H9 (cell line): ENCODE results near the gene STAB2. TPM values are rescaled to one million over a fixed set of nuclear protein-coding genes. Genes with fewer than 3 reads are reported as not detected.
A peak's percentile ranks its signal among the peaks of the same experiment; 100 is the strongest.

Source experiments
- DNase-seq: peaks from one replicate; pipeline ENCODE4 v3.0.0-alpha.2; 2017
- H2AFZ ChIP-seq: one replicate; pipeline ENCODE4 v1.6.1; 2013; ENCODE audit warnings: mild to moderate bottlenecking, low read length, control low read depth, moderate library complexity
- H2AK5ac ChIP-seq: 2 replicates; pipeline ENCODE4 v1.6.1; 2013; ENCODE audit warnings: low read length, control low read depth, mixed read lengths; ENCODE audit not compliant: insufficient read length
- H2BK120ac ChIP-seq: one replicate; pipeline ENCODE4 v1.6.1; 2013; ENCODE audit warnings: low read depth, mild to moderate bottlenecking, low read length, control low read depth, inconsistent platforms; ENCODE audit not compliant: poor library complexity, severe bottlenecking
- H2BK12ac ChIP-seq: 2 replicates; pipeline ENCODE4 v1.6.1; 2013; ENCODE audit warnings: low read length, control low read depth, mixed read lengths, low read depth; ENCODE audit not compliant: insufficient read length
- H2BK15ac ChIP-seq: 2 replicates; pipeline ENCODE4 v1.6.1; 2013; ENCODE audit warnings: low read depth, low read length, control low read depth
- H2BK20ac ChIP-seq: one replicate; pipeline ENCODE4 v1.6.1; 2013; ENCODE audit warnings: low read depth, mild to moderate bottlenecking, low read length, control low read depth, inconsistent platforms; ENCODE audit not compliant: poor library complexity, severe bottlenecking
- H2BK5ac ChIP-seq: 2 replicates; pipeline ENCODE4 v1.6.1; 2013; ENCODE audit warnings: low read length, control low read depth, mixed read lengths; ENCODE audit not compliant: insufficient read length
- H3K14ac ChIP-seq: 2 replicates; pipeline ENCODE4 v1.6.1; 2013; ENCODE audit warnings: low read length, control low read depth; ENCODE audit not compliant: insufficient read depth
- H3K18ac ChIP-seq: 2 replicates; pipeline ENCODE4 v1.6.1; 2013; ENCODE audit warnings: low read depth, mild to moderate bottlenecking, mixed read lengths, low read length, control low read depth; ENCODE audit not compliant: insufficient read length
- H3K23ac ChIP-seq: 2 replicates; pipeline ENCODE4 v1.6.1; 2013; ENCODE audit warnings: low read length, control low read depth, mixed read lengths, low read depth; ENCODE audit not compliant: insufficient read length
- H3K23me2 ChIP-seq: 2 replicates; pipeline ENCODE4 v1.6.1; 2013; ENCODE audit warnings: low read depth, mild to moderate bottlenecking, mixed read lengths, low read length, control low read depth; ENCODE audit not compliant: insufficient read length, poor library complexity, severe bottlenecking
- H3K27ac ChIP-seq: 2 replicates; pipeline ENCODE4 v1.5.1; 2013; ENCODE audit warnings: low read length, control low read depth, mixed read lengths, low read depth; ENCODE audit not compliant: insufficient read length
- H3K27me3 ChIP-seq: 2 replicates; pipeline ENCODE4 v1.6.1; 2013; ENCODE audit warnings: low read length, control low read depth, inconsistent platforms; ENCODE audit not compliant: insufficient read depth
- H3K4ac ChIP-seq: 2 replicates; pipeline ENCODE4 v1.6.1; 2013; ENCODE audit warnings: low read depth, mild to moderate bottlenecking, control low read depth, inconsistent platforms, low read length, moderate library complexity
- H3K4me1 ChIP-seq: 2 replicates; pipeline ENCODE4 v1.6.1; 2013; ENCODE audit warnings: low read length, control low read depth, inconsistent platforms; ENCODE audit not compliant: insufficient read depth
- H3K4me2 ChIP-seq: 2 replicates; pipeline ENCODE4 v1.6.1; 2013; ENCODE audit warnings: low read length, control low read depth, mixed read lengths; ENCODE audit not compliant: insufficient read length, insufficient read depth
- H3K56ac ChIP-seq: 2 replicates; pipeline ENCODE4 v1.6.1; 2013; ENCODE audit warnings: low read depth, mild to moderate bottlenecking, mixed read lengths, low read length, control low read depth; ENCODE audit not compliant: insufficient read length
- H3K79me1 ChIP-seq: 2 replicates; pipeline ENCODE4 v1.6.1; 2013; ENCODE audit warnings: low read depth, mild to moderate bottlenecking, moderate library complexity, low read length, control low read depth, inconsistent platforms; ENCODE audit not compliant: insufficient read depth, poor library complexity, severe bottlenecking
- H3K79me2 ChIP-seq: 2 replicates; pipeline ENCODE4 v1.6.1; 2013; ENCODE audit warnings: low read length, control low read depth, inconsistent platforms; ENCODE audit not compliant: insufficient read depth
- H3K9ac ChIP-seq: 2 replicates; pipeline ENCODE4 v1.6.1; 2013; ENCODE audit warnings: low read length, control low read depth, mixed read lengths; ENCODE audit not compliant: insufficient read length; ENCODE audit errors: extremely low read depth
- H3K9me3 ChIP-seq: one replicate; pipeline ENCODE4 v1.6.1; 2013; ENCODE audit warnings: low read depth, low read length, inconsistent platforms; ENCODE audit not compliant: control insufficient read depth
- H3T11ph ChIP-seq: one replicate; pipeline ENCODE4 v1.6.1; 2013; ENCODE audit warnings: mild to moderate bottlenecking, low read length, control low read depth, inconsistent platforms
- H4K20me1 ChIP-seq: one replicate; pipeline ENCODE4 v1.6.1; 2013; ENCODE audit not compliant: control insufficient read depth, insufficient read length, insufficient read depth
- H4K5ac ChIP-seq: 2 replicates; pipeline ENCODE4 v1.6.1; 2013; ENCODE audit warnings: low read depth, mild to moderate bottlenecking, mixed read lengths, low read length, control low read depth; ENCODE audit not compliant: insufficient read length
- H4K8ac ChIP-seq: replicated peaks from 2 replicates; pipeline ENCODE4 v1.6.1; 2013; ENCODE audit warnings: low read length, control low read depth, mixed read lengths, low read depth; ENCODE audit not compliant: insufficient read length
- H4K91ac ChIP-seq: 2 replicates; pipeline ENCODE4 v1.6.1; 2013; ENCODE audit warnings: low read depth, mild to moderate bottlenecking, moderate library complexity, mixed read lengths, low read length, control low read depth; ENCODE audit not compliant: insufficient read length
- H3K27ac Mint-ChIP-seq, 3 experiments: 2 replicates in 2 of 3; 3 replicates in 1 of 3; pipeline ENCODE4 v1.8.0; 2020 to 2021; ENCODE audit warnings: mixed read lengths in 3 of 3, mild to moderate bottlenecking in 1 of 3, moderate library complexity in 1 of 3
- H3K27me3 Mint-ChIP-seq: 2 replicates; pipeline ENCODE4 v1.8.0; 2021; ENCODE audit warnings: low read depth, mild to moderate bottlenecking, moderate library complexity, mixed read lengths
- H3K36me3 Mint-ChIP-seq, 3 experiments: 2 replicates in 2 of 3; 3 replicates in 1 of 3; pipeline ENCODE4 v1.8.0; 2020 to 2021; ENCODE audit warnings: low read depth in 3 of 3, mixed read lengths in 3 of 3; ENCODE audit not compliant: insufficient read depth in 1 of 3
- H3K4me1 Mint-ChIP-seq, 2 experiments: 2 replicates each; pipeline ENCODE4 v1.8.0; 2020; ENCODE audit warnings: mixed read lengths in 2 of 2
- H3K4me3 Mint-ChIP-seq, 2 experiments: 2 replicates in 1 of 2; 3 replicates in 1 of 2; pipeline ENCODE4 v1.8.0; 2020 to 2021; ENCODE audit warnings: mild to moderate bottlenecking in 2 of 2, mixed read lengths in 2 of 2, moderate library complexity in 1 of 2
- H3K9me3 Mint-ChIP-seq, 2 experiments: 2 replicates in 1 of 2; 3 replicates in 1 of 2; pipeline ENCODE4 v1.8.0; 2020; ENCODE audit warnings: mild to moderate bottlenecking in 2 of 2, mixed read lengths in 2 of 2, moderate library complexity in 1 of 2
- WGBS: extraction: QIAGEN DNeasy Blood & Tissue Kit; methylation state at CpG from one replicate; pipeline ENCODE4 v1.1.7; 2013; ENCODE audit warnings: missing lambda C conversion rate, low lambda C conversion rate, mixed read lengths; ENCODE audit not compliant: insufficient read length; ENCODE audit errors: extremely low coverage; 5-methylcytosine and 5-hydroxymethylcytosine counted together
- total RNA-seq: library from RNA; stranded (reverse); gene quantifications from 2 replicates; pipeline ENCODE4 v1.2.1, GENCODE V29; 2021
- TF ChIP-seq, protein P1 (sequence below): fragments of 200-600 bp; sonication (generic); conservative IDR thresholded peaks from 3 replicates; pipeline ENCODE4 v1.8.0; 2021; ENCODE audit warnings: antibody characterized with exemption, mild to moderate bottlenecking

Gene STAB2
- total RNA-seq, 1 experiment from 2014 or later = 0.02 TPM

- no CpG with 5 or more reads among the region's 4 CpGs for WGBS
- Histone ChIP-seq H3K23ac (no peak overlapping the region), H3K4me2 (no peak overlapping the region), H2BK15ac (no peak overlapping the region), H2BK12ac (no peak overlapping the region), H4K91ac (no peak overlapping the region), H2AFZ (no peak overlapping the region), H2BK20ac (no peak overlapping the region), H3K79me2 (no peaks in the 10 kb centered on the region), H3K27ac (no peak overlapping the region), H3K9me3 (no peaks in the 10 kb centered on the region), H3K18ac (no peak overlapping the region), H3K56ac (no peak overlapping the region), H3K4me1 (no peaks in the 10 kb centered on the region), H4K5ac (no peak overlapping the region), H3K9ac (no peak overlapping the region), H3K23me2 (no peaks in the 10 kb centered on the region), H3K14ac (no peak overlapping the region), H3K27me3 (no peaks in the 10 kb centered on the region), H4K8ac (no peak overlapping the region), H2AK5ac (no peak overlapping the region), H2BK5ac (no peak overlapping the region), H2BK120ac (no peak overlapping the region), H3T11ph (no peak overlapping the region), H3K4ac (no peak overlapping the region), H3K79me1 (no peaks in the 10 kb centered on the region), H4K20me1 (no peaks in the 10 kb centered on the region)
- H3K4me1 Mint-ChIP-seq = no peaks in the 10 kb centered on the region
- TF ChIP-seq, protein P1, sequence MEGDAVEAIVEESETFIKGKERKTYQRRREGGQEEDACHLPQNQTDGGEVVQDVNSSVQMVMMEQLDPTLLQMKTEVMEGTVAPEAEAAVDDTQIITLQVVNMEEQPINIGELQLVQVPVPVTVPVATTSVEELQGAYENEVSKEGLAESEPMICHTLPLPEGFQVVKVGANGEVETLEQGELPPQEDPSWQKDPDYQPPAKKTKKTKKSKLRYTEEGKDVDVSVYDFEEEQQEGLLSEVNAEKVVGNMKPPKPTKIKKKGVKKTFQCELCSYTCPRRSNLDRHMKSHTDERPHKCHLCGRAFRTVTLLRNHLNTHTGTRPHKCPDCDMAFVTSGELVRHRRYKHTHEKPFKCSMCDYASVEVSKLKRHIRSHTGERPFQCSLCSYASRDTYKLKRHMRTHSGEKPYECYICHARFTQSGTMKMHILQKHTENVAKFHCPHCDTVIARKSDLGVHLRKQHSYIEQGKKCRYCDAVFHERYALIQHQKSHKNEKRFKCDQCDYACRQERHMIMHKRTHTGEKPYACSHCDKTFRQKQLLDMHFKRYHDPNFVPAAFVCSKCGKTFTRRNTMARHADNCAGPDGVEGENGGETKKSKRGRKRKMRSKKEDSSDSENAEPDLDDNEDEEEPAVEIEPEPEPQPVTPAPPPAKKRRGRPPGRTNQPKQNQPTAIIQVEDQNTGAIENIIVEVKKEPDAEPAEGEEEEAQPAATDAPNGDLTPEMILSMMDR = peak; percentile 30; the same call in 2 of the 3 replicates
- 0 out of 5 replicates have a peak, but pooled peaks cover 0 to 2% of the 10 kb centered on the region in 2 experiments for H3K9me3 Mint-ChIP-seq
- peak; percentile 49 for DNase-seq
- H3K4me3 Mint-ChIP-seq = no peak overlapping the region
- no peaks in the 10 kb centered on the region for H3K36me3 Mint-ChIP-seq
- H3K27ac Mint-ChIP-seq = no peak overlapping the region
- H3K27me3 Mint-ChIP-seq = peaks cover 1% of the 10 kb centered on the region; the same call in 1 of the 2 replicates
Observed at GRCh38 chr12:103626498-103626897, 39.4 kb downstream of the STAB2 start.
